Measurements from ENCODE around the gene PFN3.
"Not testable (repeated sequence)": the region's sequence is repeated elsewhere in the genome, so short reads cannot be mapped to it uniquely, and the experiment has no call there.

The PFN3 gene

DNA sequence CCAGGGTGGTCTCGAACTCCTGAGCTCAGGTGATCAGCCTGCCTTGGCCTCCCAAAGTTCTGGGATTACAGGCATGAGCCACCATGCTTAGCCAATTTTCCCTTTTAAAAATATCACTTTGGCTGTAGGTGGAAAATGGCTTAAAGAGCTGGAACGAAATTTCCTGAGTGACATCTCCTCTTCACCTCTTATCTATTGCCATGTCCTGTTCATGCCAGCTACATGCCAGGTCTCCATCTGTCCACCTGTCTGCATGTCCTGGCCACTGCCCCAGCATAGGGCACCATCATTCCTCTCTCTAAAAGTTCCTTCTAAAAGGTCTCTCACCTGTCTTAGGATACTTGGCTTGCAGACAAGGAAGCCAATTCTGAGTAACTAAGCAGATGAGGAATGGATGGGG is 23.2 kb upstream of the PFN3 start:
- DNase-seq = no peak

DNA sequence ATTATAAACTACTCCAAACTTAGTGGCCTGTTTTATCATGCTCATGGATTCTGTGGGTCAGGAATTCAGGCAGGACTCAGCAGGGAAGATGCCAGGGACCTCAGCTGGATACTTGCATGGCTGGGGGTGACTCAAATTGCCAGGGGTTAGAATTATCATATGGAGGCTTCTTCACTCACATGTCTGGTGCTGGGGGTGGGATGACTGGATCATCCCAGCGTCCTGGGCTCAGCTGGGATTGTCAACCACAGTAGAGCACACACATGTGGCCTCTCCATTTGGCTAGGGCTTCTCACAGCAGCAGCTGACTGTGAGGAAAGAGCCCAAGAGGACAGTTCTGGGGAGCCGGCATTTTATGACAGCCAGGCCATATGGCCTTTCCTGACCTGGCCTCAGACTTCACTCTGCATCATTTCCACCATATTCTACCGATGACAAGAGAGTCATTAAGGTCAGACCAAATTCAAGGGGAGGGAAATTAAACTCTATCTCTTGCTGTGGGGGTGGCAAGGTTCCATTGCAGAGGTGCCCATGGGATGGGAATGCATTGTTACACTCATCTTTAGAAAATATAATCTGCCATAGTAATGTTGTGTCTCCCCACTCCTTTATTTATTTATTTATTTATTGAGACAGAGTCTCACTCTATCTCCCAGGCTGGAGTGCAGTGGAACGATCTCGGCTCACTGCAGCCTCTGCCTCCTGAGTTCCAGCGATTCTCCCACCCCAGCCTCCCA is 20.8 kb upstream of the PFN3 start:
- DNase-seq = no peak

DNA sequence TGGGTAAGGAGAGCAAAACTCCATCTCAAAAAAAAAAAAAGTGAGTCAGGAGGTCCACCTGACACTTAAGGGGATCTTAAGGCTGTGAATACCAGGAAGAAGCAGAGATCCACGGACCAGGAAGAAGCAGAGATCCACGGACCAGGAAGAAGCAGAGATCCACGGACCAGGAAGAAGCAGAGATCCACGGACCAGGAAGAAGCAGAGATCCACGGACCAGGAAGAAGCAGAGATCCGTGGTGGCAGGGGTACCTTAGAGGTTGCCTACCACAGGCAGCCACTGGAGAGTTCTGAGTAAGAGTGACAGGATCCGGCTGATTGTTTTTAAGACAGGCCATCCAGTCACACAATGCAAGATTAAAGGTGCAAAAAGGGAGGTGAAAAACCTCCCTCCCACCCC is 20.0 kb upstream of the PFN3 start:
- DNase-seq = not testable (repeated sequence)

DNA sequence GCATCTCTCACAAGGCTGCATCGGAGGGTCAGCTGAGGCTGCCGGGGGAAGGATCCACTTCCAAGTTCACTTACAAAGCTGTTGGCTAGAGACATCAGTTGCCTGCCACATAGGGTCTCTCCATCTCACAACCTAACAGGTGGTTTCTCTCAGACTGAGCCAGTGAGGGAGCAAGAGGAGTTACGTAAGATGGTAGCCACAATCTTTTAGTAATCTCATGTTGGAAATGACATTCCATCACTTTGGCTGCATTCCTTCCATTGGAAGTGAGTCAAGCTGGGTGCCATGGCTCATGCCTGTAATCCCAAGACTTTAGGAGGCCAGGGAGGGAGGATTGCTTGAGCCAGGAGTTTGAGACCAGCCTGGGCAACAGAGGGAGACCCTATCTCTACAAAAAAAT is 18.6 kb upstream of the PFN3 start:
- DNase-seq = no peak

DNA sequence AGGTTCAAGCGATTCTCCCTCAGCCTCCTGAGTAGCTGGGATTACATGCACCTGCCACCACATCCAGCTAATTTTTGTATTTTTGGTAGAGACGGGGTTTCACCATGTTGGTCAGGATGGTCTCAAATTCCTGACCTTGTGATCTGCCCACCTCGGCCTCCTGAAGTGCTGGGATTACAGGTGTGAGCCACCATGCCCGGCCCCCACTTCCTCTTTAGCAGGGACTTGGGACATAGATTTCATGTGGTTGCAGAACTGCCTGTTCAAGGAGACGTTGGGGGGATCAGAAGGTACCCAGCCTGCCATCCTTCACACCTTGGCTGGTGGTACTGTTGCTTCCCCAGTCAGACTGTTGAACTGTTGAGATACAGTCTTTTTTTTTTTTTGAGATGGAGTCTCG is 16.6 kb upstream of the PFN3 start:
- DNase-seq = not testable (repeated sequence)

DNA sequence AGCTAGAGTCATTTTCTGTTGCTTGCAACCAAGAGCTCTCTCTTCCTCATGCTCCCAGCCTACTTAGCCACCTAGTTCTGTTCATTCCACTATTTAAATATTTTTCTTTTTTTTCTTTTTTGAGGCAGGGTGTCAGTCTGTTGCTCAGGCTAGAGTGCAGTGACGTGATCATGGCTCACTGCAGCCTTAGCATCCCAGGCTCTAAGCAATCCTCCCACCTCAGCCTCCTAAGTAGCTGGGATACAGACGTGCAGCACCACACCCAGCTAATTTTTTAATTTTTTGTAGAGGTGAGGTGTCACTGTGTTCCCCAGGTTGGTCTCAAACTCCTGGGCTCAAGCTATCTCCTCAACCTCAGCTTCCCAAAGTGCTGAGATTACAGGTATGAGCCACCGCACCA is 14.0 kb upstream of the PFN3 start:
- DNase-seq = no peak

DNA sequence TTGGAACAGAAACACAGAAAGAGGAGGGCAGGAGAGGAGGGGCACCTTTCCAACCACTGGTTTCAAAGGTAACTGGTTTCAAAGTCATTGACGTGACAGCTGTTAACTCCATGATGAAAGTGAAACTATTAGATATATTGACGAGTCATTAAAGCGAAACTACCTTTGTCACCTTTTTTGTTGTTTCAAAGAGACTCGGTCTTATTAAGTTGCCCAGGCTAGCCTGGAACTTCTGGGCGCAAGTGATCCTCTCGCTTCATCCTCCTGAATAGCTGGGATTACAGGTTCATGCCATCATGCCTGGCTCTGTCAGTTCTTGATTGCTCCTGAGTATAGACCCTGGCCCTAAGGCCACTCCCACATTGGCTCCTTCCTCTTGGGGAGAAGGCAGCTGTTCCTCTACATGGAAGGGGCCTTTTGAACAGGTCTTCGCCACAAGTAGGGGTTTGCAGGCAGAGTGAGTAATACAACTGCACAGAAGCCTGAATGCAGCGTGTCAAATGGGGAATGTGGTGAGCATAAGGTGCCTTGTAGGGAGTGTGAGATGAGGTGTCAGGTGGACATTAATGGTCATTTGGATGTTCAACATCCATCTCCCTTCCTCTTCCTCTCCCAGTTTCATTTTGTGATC is 12.3 kb upstream of the PFN3 start:
- peak; percentile 78 for DNase-seq

DNA sequence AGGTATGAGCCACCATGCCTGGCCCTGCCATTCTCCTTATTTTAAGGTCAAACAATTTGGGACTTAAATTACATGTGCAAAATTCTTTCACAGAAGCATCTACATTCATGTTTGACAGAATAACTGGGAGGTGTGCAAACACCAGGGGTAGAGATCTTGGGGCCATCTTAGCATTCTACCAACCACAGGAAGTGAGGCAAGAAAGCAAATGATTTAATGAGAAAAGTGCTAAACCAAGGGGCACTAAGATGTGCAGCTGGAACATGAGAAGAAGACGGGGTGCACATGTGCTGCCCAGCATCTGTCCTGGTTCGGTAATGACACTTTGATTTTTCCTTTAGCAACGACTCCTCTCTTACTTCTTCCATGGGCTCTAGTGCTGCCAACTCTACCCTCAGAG is 10.1 kb upstream of the PFN3 start:
- peak; percentile 33 for DNase-seq

DNA sequence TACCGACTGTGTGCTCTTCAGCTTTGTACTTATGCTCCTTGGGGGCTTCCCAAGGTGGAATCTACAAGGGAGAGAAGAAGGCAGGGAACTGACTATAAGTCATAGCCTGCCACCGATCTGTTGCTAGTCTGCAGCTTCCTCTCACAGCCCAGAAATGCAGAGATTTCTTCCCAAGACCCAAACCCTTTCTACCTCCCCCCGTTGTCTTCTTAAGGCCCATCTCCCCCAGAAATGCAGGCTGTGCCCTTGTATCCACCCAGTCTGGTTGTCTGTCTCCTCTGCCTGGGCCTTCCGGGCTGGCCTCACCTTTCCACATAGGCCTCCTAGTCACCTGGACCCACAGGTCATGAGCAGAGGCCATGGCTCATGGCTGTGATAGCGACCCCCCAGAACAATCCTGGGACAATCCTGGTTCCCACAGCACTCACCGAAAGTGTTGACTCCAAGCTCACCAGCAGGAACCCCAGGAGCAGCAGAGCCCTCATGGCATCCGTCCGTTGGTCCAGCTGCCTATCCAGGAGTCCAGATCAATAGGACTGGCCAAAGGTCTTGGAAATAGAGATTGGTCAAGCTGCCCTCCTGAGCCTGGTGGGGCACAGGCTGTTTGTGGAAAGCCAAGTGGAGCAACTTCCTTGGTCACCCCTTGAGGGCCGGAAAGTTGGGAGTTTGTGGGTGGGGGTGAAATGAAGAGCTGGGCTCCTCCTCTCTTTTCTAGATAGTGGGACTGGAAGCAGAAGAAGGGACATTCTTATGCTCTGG is 8.8 kb upstream of the PFN3 start, which contains the start of gene F12:
TSS of gene F12 (minus strand) at position 522 of the 759 bp plus-strand sequence. CDS start at position 485, 37 bp downstream.
- DNase-seq = no peak

DNA sequence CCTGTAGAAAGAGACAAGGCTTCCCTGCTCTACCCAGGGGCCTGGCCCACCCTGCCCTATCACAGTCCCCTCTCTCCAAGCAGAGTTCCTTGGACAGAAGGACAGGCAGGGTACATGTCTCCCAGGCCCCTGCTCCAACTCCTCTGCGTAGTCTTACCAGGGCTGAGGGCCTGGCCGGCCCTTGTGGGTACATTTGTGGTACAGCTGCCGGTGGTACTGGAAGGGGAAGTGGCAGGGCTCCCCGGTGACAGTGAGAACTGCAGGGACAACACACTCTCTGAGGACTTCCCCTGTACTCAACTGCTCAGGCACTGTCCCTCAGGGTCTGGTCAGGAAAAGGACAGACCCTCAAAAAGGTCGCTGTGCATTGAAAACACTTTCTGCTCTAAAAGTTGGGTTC is 5.3 kb upstream of the PFN3 start:
- DNase-seq = peak; percentile 27

DNA sequence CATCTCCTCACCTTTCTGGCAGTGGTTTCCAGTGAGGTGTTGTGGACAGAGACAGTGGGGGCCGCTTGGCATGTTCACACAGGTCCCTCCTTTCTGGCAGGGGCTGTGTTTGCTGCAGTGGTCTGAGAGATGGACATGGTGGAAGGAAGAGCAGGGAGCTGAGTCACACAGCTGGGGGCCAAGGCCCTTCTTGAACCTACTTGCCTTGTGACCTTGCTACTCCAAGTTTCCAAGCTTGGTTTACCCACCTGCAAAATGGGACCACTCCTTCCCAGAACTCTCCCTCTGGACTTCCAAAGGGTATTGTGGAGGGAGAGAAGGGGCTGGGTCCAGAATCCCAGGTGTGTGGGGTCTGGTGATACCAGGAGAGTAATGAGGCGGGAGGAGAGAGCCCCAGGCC is 4.9 kb upstream of the PFN3 start:
- DNase-seq = no peak

DNA sequence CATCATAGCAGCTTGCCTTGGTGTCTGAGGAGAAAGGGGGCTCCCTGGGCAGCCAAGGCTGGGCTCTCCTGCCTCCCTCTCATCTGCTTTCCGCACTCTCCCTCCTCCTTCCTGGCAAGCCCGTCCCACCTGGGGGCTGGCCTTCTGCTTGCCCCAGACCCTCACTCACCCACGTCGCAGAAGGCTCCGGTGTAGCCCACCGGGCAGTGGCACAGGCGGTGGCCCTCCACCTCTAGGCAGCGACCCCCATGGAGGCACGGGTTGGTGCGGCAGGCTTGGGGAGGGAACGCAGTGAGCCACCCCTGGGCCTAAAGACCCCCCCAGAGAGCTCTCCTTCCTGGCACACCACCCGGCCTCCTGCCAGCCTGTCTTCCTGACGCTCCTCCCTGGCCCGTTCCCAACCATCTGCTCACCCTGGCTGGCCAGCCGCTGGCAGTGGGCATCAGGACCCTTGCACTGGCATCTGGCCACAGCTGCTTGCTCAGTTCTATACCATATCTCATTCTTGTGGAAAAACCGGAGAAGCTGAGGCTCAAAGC is 4.2 kb upstream of the PFN3 start:
- DNase-seq = no peak

DNA sequence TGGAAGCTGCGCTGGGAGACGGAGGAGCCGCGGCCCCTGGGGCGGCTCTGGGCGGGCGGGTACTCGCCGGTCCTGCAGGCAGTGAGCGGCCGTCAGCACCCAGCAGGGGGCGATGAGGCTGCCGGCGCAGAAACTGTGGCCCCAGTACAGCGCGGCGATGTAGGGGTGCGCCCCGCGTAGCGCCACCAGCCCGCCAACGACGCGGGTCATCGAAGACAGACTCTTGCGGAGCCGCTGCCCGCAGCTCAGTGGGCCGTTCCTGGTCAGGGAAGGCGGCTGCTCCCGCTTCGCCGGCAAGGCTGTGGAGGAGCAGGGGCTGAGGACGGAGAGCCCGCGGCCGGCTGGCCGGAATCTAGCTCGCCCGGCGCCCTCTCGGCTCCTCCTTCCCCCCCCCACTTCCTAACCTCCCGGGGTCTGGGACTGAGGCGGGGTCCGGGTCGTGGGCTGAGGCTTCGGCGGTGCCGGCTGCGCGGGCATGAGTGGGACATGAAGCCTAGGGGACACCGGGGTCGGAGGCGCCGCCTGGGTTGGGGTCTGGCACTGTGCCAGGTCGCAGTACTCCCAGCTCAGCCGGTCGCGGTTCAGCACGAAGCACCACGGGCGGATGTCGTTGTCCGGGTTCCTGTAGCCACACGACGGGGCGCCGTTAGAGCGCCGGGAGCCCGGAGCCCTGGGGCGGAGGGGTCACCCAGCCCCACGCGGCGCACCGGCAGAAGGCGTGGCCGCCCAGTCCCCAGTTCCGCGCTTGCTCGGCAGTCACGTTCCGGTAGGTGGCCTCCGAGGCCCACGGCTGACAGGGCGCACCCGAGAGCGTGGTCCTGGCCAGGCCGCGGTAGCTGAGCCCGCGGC is 3.6 kb upstream of the PFN3 start:
- peak; percentile 91 for DNase-seq

DNA sequence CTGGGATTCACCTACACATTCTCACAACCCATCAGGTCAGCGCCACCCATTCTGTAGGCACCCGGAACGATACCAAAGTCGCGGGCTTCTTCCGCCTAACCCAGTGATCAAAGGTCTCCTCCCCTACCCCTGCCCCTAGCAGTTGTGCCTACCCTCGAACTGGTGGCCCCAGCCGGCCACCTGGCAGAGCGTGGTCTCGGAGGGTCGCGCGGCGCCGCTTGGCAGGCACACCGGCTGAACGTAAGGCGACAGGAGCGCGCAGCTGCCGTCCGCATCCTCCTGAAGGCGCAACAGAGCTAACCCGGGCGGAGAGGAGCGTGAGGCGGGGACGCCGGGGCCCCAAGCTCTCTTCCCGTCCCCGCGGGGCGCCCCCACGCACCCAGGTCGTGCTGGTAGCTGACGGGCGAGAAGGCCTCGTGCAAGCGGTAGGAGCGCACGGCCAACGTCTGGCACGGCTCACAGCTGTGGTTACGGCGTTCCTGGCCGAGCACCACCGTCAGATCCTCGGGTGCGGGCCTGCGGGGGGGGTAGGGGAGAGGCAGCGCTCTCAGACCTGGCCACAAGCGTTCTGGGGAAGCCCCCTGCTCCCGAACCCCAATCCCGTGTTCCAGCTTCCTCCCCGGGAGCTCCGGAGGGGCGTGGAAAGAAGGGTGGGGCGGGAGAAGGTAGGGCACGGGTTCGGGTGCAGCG is 2.8 kb upstream of the PFN3 start:
- DNase-seq = peak; percentile 66

DNA sequence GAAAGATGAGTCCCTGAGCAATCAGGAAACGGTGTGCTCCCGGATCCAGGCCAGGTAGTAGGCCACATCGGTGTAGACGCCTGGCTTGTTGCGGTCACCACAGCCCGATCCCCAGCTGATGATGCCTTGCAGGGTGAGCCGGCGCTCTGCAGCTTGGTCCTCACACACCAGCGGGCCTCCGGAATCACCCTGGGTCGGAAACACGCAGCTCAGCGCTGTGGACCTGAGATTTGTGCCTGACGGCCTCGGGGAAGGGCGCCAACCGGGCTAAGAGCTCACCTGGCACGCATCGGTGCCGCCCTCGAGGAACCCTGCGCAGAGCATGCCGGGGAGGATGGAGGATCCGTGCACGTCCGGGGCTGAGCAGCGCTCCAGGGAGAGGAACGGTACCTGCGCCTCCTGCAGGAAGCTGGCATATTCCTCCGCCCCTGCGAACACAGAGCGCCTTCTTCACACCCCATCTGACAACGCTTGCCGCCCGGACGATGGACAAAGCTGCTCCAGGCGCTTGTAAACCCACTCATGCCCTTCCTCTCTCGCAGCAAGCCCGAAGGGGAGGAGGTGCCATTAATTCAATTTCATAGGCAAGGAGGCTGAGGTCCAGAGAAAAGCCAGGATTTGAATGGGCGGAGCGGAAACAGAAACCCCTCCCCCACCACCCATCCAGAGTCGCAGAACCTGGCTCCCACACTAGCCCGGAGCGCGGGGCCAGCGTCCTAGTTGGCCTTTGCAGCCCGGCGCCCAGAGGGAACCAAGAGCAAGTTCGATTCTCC is 2.0 kb upstream of the PFN3 start:
- DNase-seq = peak; percentile 74

DNA sequence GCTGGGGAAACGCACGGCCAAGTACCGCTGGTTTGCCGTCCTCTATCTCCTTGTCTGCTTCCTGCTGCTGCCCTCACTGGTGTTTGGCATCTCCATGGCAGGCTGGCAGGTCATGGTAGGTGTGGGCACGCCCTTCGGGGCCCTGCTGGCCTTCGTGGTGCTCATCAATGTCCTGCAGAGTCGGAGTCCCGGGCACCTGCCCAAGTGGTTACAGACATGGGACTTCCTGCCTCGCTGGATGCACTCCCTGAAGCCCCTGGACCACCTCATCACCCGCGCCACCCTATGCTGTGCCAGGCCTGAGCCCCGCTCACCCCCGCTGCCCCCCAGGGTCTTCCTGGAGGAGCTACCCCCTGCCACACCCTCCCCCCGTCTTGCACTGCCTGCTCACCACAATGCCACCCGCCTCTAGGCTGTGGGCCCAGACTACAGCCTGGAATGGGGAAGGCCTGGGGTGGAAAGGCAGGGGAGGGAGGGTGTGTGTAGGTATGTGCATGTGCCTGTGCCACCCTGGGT is 2.5 kb downstream of the PFN3 start:
- no peak for DNase-seq

DNA sequence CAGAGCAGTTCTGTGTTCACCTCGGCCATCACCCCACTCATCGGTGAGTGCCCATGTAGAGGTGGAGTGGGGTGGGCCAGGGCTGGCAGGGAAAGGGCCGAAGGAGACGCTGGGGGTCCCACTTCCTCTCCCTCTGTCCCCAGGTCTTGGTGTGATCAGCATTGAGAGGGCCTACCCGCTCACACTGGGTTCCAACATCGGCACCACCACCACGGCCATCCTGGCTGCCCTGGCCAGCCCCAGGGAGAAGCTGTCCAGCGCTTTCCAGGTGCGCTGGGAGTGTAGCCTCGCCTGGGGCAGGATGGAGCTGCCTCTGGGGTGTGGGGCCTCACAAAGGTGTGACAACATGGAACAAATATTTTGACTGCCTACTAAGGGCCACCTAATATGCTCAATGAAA is 3.7 kb downstream of the PFN3 start:
- DNase-seq = no peak

DNA sequence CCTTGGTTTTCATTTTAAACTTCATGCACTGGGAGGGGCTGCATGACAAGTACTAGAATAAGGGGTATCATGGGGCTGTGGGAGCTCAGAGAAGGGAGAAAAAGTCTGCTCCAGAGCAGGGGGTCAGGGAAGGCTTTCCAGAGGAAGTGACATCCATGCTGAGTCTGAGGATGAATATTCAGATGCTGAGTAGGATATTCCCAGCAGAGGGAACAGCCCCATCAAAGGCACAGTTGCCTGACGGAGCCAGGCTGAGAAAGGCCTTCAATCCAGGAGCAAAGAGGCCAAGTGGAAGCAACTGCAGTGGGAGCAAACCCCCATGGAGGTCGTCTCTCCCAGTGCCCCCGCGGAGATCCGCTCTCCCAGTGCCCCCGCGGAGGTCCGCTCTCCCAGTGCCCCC is 4.4 kb downstream of the PFN3 start:
- DNase-seq = no peak

DNA sequence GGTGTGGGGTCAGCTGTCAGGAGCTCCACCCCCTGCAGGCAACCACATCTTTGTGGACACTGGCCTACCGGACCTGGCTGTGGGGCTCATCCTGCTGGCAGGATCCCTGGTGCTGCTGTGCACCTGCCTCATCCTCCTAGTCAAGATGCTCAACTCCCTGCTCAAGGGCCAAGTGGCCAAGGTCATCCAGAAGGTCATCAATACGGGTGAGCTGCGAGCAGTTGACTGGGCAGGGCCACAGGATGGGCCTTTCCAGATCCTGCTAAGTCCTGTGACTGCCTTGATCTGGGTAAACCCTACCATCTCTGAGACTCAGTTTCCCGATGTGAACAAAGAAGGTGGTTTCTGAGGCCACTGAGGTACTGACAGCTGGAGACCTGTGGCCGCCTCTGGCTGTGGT is 6.5 kb downstream of the PFN3 start:
- no peak for DNase-seq

DNA sequence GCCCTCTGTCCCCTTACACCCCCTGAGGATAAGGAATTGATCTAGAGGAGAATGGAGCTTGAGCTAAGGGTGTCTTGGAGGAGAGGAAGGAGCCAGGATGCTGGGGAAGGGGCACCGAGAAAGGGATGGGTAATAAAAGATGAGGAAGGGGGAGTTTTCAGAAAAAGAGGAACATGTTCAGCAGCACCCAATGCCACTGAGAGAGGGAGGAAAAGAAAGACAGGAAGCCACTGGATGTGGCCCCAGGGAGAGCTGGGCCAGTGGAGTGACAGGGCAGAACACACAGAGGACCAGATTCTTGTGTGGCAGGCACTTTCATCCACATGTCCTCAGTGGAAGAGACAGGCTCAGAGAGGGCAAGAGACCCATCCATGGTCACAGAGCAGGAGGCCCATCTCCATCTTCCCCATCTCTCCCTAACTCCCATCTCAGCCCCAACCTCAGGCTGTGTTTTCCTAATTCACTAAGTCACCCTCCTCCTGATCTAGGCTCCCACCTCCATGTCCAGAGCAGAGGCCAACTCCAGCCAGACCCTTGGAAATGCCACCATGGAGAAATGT is 7.2 kb downstream of the PFN3 start:
- DNase-seq = no peak

DNA sequence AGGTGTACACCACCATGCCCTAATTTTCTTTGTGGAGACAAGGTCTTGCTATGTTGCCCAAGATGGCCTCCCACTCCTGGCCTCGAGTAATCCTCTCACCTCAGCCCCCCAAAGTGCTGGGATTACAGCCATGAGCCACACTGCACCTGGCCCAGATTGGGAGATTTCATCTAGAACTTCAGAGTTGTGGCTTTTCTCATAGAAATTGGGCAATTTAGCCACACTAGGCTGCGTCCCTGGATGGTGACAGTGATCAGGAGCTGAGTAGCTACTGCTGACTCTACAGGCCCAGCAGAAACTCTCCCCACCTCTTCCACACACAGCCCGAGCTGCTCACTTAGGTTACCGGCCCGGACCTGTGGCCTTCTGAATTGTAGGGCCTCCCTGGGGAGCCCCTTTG is 7.7 kb downstream of the PFN3 start:
- no peak for DNase-seq

Data from CD4-positive, alpha-beta T cell treated with Interleukin-21 for 1 hour (primary cell).